Stimulated activated CD8-positive, alpha-beta memory T cell treated with anti-CD3 and anti-CD28 coated beads, Interleukin-4, amount 100 ng/mL, for 1 hour (primary cell): ENCODE measurements around the gene PSMC3.

Source experiments
- DNase-seq, 2 donors: peaks; one replicate each; pipeline ENCODE4 v3.0.0-alpha.2; 2020; ENCODE audit warnings: low read depth in 2 of 2, low spot score in 1 of 2

The PSMC3 gene

GRCh38 chr11:47443028-47443700, 16.9 kb upstream of the PSMC3 start:
- no peak for DNase-seq

GRCh38 chr11:47442514-47442913, 16.3 kb upstream of the PSMC3 start:
- DNase-seq = no peak

- no peak for DNase-seq
Measured at GRCh38 chr11:47441421-47441820, 15.2 kb upstream of the PSMC3 start.

- DNase-seq = no peak
Measured at GRCh38 chr11:47440054-47440476, 13.8 kb upstream of the PSMC3 start.

- no peak for DNase-seq
Measured at GRCh38 chr11:47438721-47439120, 12.5 kb upstream of the PSMC3 start.

GRCh38 chr11:47437746-47438418, 11.6 kb upstream of the PSMC3 start:
- DNase-seq = no peak

- no peak for DNase-seq
Measured at GRCh38 chr11:47437218-47437745, 11.0 kb upstream of the PSMC3 start.

- no peak for DNase-seq
Measured at GRCh38 chr11:47436726-47437125, 10.5 kb upstream of the PSMC3 start.

- no peak for DNase-seq
Measured at GRCh38 chr11:47435687-47436086, 9.4 kb upstream of the PSMC3 start.

- DNase-seq = no peak
Measured at GRCh38 chr11:47434011-47434786, 8.0 kb upstream of the PSMC3 start.

GRCh38 chr11:47433157-47433556, 6.9 kb upstream of the PSMC3 start:
- no peak for DNase-seq

- no peak for DNase-seq
Measured at GRCh38 chr11:47431356-47432083, 5.3 kb upstream of the PSMC3 start.

GRCh38 chr11:47430524-47430923, 4.3 kb upstream of the PSMC3 start:
- no peak for DNase-seq

- no peak for DNase-seq
Measured at GRCh38 chr11:47425611-47426010, 628 bp downstream of the PSMC3 start.

- no peak for DNase-seq
Measured at GRCh38 chr11:47418454-47419259, 7.6 kb downstream of the PSMC3 start.

- DNase-seq = no peak
Measured at GRCh38 chr11:47417712-47418111, 8.5 kb downstream of the PSMC3 start.

GRCh38 chr11:47415949-47416472, 10.2 kb downstream of the PSMC3 start:
- DNase-seq = no peak

GRCh38 chr11:47415091-47415854, 11.0 kb downstream of the PSMC3 start:
- DNase-seq = no peak

- no peak for DNase-seq
Measured at GRCh38 chr11:47414685-47415070, 11.6 kb downstream of the PSMC3 start.
